Astrocyte (in vitro differentiated cells and primary cell): ENCODE measurements around the gene SHISAL2B.

Experiments
- CTCF ChIP-seq: IDR thresholded peaks from 2 replicates; pipeline ENCODE4 v1.5.1; 2011; ENCODE audit warnings: low read depth, mild to moderate bottlenecking, inconsistent platforms, low read length, moderate library complexity; ENCODE audit not compliant: insufficient read depth
- EZH2 ChIP-seq: IDR thresholded peaks from 2 replicates; pipeline ENCODE4 v1.6.1; 2012; ENCODE audit warnings: mild to moderate bottlenecking, low read length, inconsistent platforms; ENCODE audit not compliant: insufficient read depth

DNA sequence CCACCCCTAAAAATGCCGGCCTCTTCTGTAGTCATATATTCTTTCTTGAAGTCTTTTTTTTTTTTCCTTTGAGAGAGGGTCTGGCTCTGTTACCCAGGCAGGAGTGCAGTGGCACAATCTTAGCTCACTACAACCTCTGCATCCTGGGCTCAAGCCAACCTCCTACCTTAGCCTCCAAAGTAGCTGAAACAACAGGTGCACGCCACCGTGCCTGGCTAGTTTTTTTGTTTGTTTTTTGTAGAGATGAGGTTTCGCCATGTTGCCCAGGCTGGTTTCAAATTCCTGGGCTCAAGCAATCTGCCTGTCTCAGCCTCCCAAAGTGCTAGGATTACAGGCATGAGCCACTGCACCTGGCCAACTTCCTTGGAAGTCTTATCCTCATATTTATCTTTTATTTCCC is 59.1 kb downstream of the SHISAL2B start:
- TF ChIP-seq CTCF (no peak), EZH2 (no peak)
